A673 (cell line): Measurements from ENCODE around the gene CNDP1. TPM values are rescaled to one million over a fixed set of nuclear protein-coding genes. Genes with fewer than 3 reads are reported as not detected.

Source experiments
- BruUV-seq: library from RNA; stranded (reverse); fragments of 400-500 nt; replicated peaks from 2 replicates; lab custom pipeline; 2021; lab: Mats Ljungman, UMichigan
- CTCF ChIA-PET: fragments of 300-600 bp; sonication (Branson Sonifier 250); formaldehyde crosslinking; loops from one replicate; lab custom pipeline; 2022; ENCODE audit warnings: antibody characterized with exemption; lab: Charles Lee
- POLR2A ChIA-PET: fragments of 300-600 bp; sonication (Branson Sonifier 250); formaldehyde crosslinking; loops from one replicate; lab custom pipeline; 2022; ENCODE audit warnings: antibody characterized with exemption; ENCODE audit not compliant: low non-redundant PET; lab: Charles Lee
- DNase-seq: peaks from one replicate; pipeline ENCODE4 v3.0.0-alpha.2; 2015; ENCODE audit warnings: low spot score
- H3K27ac ChIP-seq: fragments of 200-600 bp; sonication (generic); 2 replicates; pipeline ENCODE4 v1.5.1; 2016; ENCODE audit warnings: mixed run types, low read depth, mild to moderate bottlenecking, mixed read lengths, antibody characterized with exemption, low read length; ENCODE audit not compliant: poor library complexity, severe bottlenecking
- H3K27me3 ChIP-seq: fragments of 200-600 bp; sonication (generic); replicated peaks from 2 replicates; pipeline ENCODE4 v1.6.1; 2017; ENCODE audit warnings: mixed run types, low read depth, mild to moderate bottlenecking, mixed read lengths, antibody characterized with exemption, low read length; ENCODE audit not compliant: insufficient read depth, poor library complexity
- H3K36me3 ChIP-seq: fragments of 200-600 bp; sonication (generic); 2 replicates; pipeline ENCODE4 v1.6.1; 2016; ENCODE audit warnings: mixed run types, mild to moderate bottlenecking, mixed read lengths, antibody characterized with exemption, low read length; ENCODE audit not compliant: insufficient read depth, poor library complexity, severe bottlenecking
- H3K4me1 ChIP-seq: fragments of 200-600 bp; sonication (generic); 2 replicates; pipeline ENCODE4 v1.6.1; 2017; ENCODE audit warnings: mixed run types, mild to moderate bottlenecking, mixed read lengths, antibody characterized with exemption, low read length; ENCODE audit not compliant: insufficient read depth, poor library complexity, severe bottlenecking
- H3K4me3 ChIP-seq: fragments of 200-600 bp; sonication (generic); 2 replicates; pipeline ENCODE4 v1.5.1; 2016; ENCODE audit warnings: low read depth, mixed run types, mild to moderate bottlenecking, mixed read lengths, low read length; ENCODE audit not compliant: poor library complexity, severe bottlenecking
- H3K9me3 ChIP-seq: fragments of 200-600 bp; sonication (generic); 2 replicates; pipeline ENCODE4 v1.6.1; 2016; ENCODE audit warnings: mixed run types, low read depth, mild to moderate bottlenecking, mixed read lengths, antibody characterized with exemption, low read length; ENCODE audit not compliant: poor library complexity, severe bottlenecking
- EZH2 ChIP-seq: fragments of 200-600 bp; sonication (generic); IDR thresholded peaks from 2 replicates; pipeline ENCODE4 v1.6.1; 2017; ENCODE audit warnings: borderline replicate concordance, low read depth, mild to moderate bottlenecking, mixed read lengths, antibody characterized with exemption, low read length; ENCODE audit not compliant: poor library complexity, severe bottlenecking
- intact Hi-C: fragments of 100-400 bp; cut with micrococcal nuclease; formaldehyde crosslinking; loops from one replicate; pipeline ENCODE4 v1.10.0; 2022; ENCODE audit not compliant: unreplicated experiment
- total RNA-seq: library from RNA; stranded (reverse); gene quantifications from 2 replicates; pipeline ENCODE4 v1.2.3, GENCODE V29; 2021
- TF ChIP-seq, protein P1 (sequence below): fragments of 300-800, 200-600 bp; sonication (generic); conservative IDR thresholded peaks from 2 replicates; pipeline ENCODE4 v1.5.1; 2017; ENCODE audit warnings: low read depth, mild to moderate bottlenecking, antibody characterized with exemption, low read length, moderate library complexity, mixed read lengths

The CNDP1 gene
- total RNA-seq, 1 experiment from 2014 or later: not detected

DNA sequence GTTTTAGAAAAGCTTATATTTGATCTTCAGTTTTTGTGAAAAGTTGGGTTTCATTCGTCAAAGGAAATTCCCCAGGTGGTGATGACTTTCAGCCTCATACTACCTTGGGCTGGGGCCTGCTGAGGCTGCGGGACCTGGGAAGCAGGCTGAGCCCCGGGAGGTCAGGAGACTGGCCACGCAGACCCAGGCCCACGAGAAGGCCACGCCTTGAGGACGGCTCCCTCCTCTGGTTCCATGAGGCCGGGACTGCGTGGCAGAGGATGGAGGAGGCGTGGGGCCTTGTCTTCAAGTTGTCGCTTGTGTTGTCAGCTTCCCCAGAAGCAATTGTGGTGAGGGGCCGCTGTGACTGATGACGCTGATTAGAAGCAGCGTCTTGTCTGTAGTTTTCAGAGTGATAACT lies 26.4 kb upstream of the CNDP1 start:
- no TSS peak for BruUV-seq
- no peak overlapping the region for H3K4me3 ChIP-seq
- peaks cover 9% of the 10 kb centered on the region for H3K36me3 ChIP-seq
- TF ChIP-seq, protein P1, sequence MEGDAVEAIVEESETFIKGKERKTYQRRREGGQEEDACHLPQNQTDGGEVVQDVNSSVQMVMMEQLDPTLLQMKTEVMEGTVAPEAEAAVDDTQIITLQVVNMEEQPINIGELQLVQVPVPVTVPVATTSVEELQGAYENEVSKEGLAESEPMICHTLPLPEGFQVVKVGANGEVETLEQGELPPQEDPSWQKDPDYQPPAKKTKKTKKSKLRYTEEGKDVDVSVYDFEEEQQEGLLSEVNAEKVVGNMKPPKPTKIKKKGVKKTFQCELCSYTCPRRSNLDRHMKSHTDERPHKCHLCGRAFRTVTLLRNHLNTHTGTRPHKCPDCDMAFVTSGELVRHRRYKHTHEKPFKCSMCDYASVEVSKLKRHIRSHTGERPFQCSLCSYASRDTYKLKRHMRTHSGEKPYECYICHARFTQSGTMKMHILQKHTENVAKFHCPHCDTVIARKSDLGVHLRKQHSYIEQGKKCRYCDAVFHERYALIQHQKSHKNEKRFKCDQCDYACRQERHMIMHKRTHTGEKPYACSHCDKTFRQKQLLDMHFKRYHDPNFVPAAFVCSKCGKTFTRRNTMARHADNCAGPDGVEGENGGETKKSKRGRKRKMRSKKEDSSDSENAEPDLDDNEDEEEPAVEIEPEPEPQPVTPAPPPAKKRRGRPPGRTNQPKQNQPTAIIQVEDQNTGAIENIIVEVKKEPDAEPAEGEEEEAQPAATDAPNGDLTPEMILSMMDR: no peak
- TF ChIP-seq EZH2: no peak
- CTCF ChIA-PET: no interaction called here
- H3K27me3 ChIP-seq: no peaks in the 10 kb centered on the region
- H3K4me1 ChIP-seq: no peaks in the 10 kb centered on the region
- H3K27ac ChIP-seq: no peak overlapping the region
- no peaks in the 10 kb centered on the region for H3K9me3 ChIP-seq
- intact Hi-C loops: no loop called here
- DNase-seq: no peak
- POLR2A ChIA-PET: no interaction called here

DNA sequence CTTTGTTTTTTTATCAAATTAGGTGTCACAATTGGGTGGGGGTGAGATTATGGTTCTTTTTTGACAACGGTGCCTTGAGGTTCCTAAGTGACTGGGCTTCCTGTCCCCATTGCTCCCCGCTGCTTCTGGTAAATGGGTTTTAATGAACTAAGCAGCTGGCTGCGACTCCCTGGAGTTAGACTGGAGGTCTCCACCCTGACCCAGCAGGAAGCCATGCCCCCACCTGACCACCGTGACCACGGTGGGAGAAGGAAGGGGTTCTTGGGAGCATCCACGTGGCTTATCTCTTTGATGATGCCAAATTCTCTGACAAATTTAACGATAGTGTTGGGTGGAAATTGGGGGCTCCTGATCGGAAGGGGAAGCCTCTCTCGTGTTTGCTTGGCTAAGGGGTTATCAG lies 25.9 kb upstream of the CNDP1 start:
- H3K27me3 ChIP-seq: no peaks in the 10 kb centered on the region
- ChIA-PET CTCF (no interaction called here), POLR2A (no interaction called here)
- TF ChIP-seq EZH2: no peak
- TF ChIP-seq, protein P1: no peak
- no peak for DNase-seq
- H3K36me3 ChIP-seq: peaks cover 9% of the 10 kb centered on the region
- no peak overlapping the region for H3K4me3 ChIP-seq
- no peaks in the 10 kb centered on the region for H3K4me1 ChIP-seq
- intact Hi-C loops: no loop called here
- H3K27ac ChIP-seq: no peak overlapping the region
- no peaks in the 10 kb centered on the region for H3K9me3 ChIP-seq
- no TSS peak for BruUV-seq

DNA sequence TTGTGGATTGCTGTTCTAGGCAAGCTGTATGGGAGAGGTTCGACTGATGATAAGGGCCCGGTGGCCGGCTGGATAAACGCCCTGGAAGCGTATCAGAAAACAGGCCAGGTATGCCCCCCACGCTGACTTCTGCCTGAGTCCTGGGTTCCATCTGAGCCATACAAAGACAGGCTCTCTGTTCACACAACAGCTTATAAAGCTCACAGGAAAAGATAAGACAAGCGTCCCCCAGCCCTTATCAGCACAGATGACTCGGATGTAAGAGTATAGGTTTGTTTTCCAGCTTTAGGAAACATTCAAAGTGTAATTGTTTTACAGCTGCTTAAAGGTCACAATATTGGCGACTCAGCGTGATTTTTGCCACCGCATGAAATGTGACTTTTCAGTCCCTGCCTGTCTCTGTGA lies 25.5 kb upstream of the CNDP1 start:
- POLR2A ChIA-PET: no interaction called here
- BruUV-seq: no TSS peak
- Histone ChIP-seq H3K36me3 (peaks cover 9% of the 10 kb centered on the region), H3K4me1 (no peaks in the 10 kb centered on the region), H3K27ac (no peak overlapping the region), H3K9me3 (no peaks in the 10 kb centered on the region), H3K4me3 (no peak overlapping the region), H3K27me3 (no peaks in the 10 kb centered on the region)
- TF ChIP-seq, protein P1: no peak
- TF ChIP-seq EZH2: no peak
- no peak for DNase-seq
- intact Hi-C loops: no loop called here
- CTCF ChIA-PET: no interaction called here
